ENCODE measurements around the gene SCYGR5.

DNA sequence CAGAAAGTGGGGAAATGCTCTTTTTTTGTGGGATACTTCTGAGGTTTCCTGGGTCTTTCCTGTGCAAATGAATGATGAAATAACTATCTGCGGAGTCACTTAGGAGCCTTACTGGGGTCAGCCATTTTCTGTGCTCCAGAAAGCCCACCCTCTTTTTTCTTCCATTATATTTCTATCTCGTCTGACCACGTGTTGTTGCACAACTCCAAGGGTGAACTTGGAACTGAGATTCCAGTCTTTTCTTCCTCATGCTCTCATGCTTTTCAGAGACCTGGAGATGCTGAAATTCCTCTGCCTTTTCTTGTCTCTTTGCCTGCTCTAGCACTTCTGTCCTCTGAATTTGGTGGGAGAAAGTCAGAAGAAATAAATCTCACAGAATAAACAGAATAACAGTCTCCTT lies 4.8 kb upstream of the SCYGR5 start:
- TF ChIP-seq, protein P1, sequence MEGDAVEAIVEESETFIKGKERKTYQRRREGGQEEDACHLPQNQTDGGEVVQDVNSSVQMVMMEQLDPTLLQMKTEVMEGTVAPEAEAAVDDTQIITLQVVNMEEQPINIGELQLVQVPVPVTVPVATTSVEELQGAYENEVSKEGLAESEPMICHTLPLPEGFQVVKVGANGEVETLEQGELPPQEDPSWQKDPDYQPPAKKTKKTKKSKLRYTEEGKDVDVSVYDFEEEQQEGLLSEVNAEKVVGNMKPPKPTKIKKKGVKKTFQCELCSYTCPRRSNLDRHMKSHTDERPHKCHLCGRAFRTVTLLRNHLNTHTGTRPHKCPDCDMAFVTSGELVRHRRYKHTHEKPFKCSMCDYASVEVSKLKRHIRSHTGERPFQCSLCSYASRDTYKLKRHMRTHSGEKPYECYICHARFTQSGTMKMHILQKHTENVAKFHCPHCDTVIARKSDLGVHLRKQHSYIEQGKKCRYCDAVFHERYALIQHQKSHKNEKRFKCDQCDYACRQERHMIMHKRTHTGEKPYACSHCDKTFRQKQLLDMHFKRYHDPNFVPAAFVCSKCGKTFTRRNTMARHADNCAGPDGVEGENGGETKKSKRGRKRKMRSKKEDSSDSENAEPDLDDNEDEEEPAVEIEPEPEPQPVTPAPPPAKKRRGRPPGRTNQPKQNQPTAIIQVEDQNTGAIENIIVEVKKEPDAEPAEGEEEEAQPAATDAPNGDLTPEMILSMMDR (IDR thresholded peaks at IDR 0.05): no peak
- no peak for TF ChIP-seq POLR2A (IDR thresholded peaks at IDR 0.05)

Data from Peyer's patch (tissue), 4 donors.